Dendritic cell treated with granulocyte-macrophage colony-stimulating factor and Interleukin-4, amounts not matched to agents 40 ng/mL and 50 ng/mL, for 4 days (primary cell): ENCODE data around the gene ZNF606.

ENCODE experiments used
- H3K27ac Mint-ChIP-seq: one replicate; pipeline ENCODE4 v1.8.0; 2022; ENCODE audit warnings: mild to moderate bottlenecking, mixed read lengths
- H3K27me3 Mint-ChIP-seq: one replicate; pipeline ENCODE4 v1.8.0; 2022; ENCODE audit warnings: mild to moderate bottlenecking, mixed read lengths
- H3K36me3 Mint-ChIP-seq: one replicate; pipeline ENCODE4 v1.8.0; 2022; ENCODE audit warnings: low read depth, mixed read lengths
- H3K4me1 Mint-ChIP-seq: one replicate; pipeline ENCODE4 v1.8.0; 2022; ENCODE audit warnings: low read depth, mixed read lengths
- H3K4me3 Mint-ChIP-seq: one replicate; pipeline ENCODE4 v1.8.0; 2022; ENCODE audit warnings: mild to moderate bottlenecking, moderate library complexity, mixed read lengths
- H3K9me3 Mint-ChIP-seq: one replicate; pipeline ENCODE4 v1.8.0; 2022; ENCODE audit warnings: mixed read lengths
- intact Hi-C: fragments of 100-400 bp; cut with micrococcal nuclease; formaldehyde crosslinking; loops from one replicate; pipeline ENCODE4 v1.15.0; 2022

ZNF606 gene

DNA sequence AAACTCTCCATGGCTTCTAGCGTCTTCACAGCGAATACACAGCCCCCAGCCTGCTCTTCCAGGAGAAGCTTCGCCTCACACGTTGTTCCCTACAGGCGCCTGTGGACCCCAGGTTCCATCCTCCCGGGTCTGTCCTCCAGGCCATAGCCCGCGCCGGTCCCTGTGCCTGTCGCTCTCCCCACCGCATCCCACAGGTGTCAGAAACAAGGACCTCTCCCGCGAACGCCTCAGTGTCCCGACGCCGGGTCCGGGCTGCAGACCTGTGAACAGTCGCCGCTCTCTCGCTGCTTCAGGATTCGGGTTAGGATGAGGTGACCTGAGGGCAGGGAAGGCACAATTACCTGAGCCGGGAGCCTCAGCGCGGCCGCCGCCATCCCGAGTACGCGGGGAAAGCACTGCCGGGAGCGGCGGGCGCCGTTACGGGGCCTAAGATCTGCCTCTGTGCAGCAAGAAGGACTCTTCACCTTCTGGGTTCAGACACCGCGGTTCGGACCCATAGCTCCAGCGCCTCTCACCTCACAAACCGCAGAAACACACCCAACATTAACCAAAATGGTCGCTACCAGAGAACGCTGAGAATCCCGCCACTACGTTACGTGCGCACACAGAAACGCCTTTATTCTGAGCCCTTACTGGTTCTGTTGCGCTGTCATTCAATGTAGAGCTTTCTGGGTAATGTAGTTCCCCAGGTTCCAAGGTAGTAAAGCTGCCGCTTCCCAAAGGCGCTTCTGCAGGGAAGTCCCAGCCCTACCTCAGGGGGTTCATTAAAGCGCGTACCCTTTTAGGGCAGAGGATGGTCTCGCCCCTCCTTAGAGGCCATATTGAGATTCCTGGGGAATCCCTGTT lies 67.6 kb downstream of the ZNF606 start, which contains the start of gene ZNF418:
TSS of gene ZNF418 (minus strand) at position 583 of the 846 bp plus-strand sequence. CDS start 1,580 bp downstream, outside the sequence.
- H3K4me1 Mint-ChIP-seq = peaks cover 8% of the 10 kb centered on the region
- H3K9me3 Mint-ChIP-seq = peaks cover 100% of the 10 kb centered on the region
- H3K27me3 Mint-ChIP-seq = peaks cover 11% of the 10 kb centered on the region
- H3K36me3 Mint-ChIP-seq = peaks cover 93% of the 10 kb centered on the region
- intact Hi-C loops = no loop called here
- peak within 1 kb of the TSS; percentile 88 for H3K4me3 Mint-ChIP-seq
- H3K27ac Mint-ChIP-seq = peak within 1 kb of the TSS; percentile 77

DNA sequence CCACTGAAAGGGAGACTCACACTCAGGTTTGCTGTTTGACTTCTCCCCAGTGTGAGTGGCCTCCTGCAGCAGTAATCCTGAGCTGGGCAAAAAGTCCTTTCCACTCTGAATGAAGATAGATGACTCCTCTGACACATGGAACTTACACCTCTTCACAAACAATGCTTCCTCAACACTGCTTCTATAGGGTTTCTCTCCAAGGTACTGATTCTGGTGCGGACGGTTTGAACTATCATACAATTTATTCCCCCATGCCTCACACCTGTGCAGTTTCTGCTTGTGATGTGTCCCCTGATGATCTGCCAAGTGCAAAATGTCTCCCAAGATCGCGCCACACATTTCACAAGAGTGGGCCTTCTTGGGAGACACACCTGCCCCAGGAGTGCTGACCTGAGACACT lies 75.0 kb downstream of the ZNF606 start:
- peaks cover 92% of the 10 kb centered on the region for H3K9me3 Mint-ChIP-seq
- no peak overlapping the region for H3K27ac Mint-ChIP-seq
- no peaks in the 10 kb centered on the region for H3K27me3 Mint-ChIP-seq
- intact Hi-C loops = no loop called here
- H3K36me3 Mint-ChIP-seq = peaks cover 68% of the 10 kb centered on the region
- H3K4me1 Mint-ChIP-seq = no peaks in the 10 kb centered on the region
- no peak overlapping the region for H3K4me3 Mint-ChIP-seq
